GM12864 (cell line): ENCODE measurements around the gene TEC.

Experiments used
- DNase-seq: peaks from one replicate; pipeline ENCODE4 v3.0.0-alpha.2; 2011; ENCODE audit warnings: low read depth
- H3K4me3 ChIP-seq: 2 replicates; pipeline ENCODE4 v1.5.1; 2011; ENCODE audit warnings: mild to moderate bottlenecking, low read depth, low read length, control low read depth
- CTCF ChIP-seq: IDR thresholded peaks from 2 replicates; pipeline ENCODE4 v1.5.1; 2011; ENCODE audit warnings: low read depth, mild to moderate bottlenecking, moderate library complexity, low read length, control low read depth, inconsistent platforms; ENCODE audit errors: missing control alignments

The TEC gene

GRCh38 chr4:48163746-48164145 is 105.9 kb downstream of the TEC start:
- no peak overlapping the region for H3K4me3 ChIP-seq
- no peak for TF ChIP-seq CTCF
- no peak for DNase-seq

- DNase-seq: no peak
- TF ChIP-seq CTCF: no peak
- H3K4me3 ChIP-seq: no peak overlapping the region
Measured at GRCh38 chr4:48162162-48162561, 107.5 kb downstream of the TEC start.

- no peak overlapping the region for H3K4me3 ChIP-seq
- DNase-seq: no peak
- no peak for TF ChIP-seq CTCF
Measured at GRCh38 chr4:48157271-48157670, 112.4 kb downstream of the TEC start.

- TF ChIP-seq CTCF: no peak
- H3K4me3 ChIP-seq: no peak overlapping the region
- DNase-seq: no peak
Measured at GRCh38 chr4:48156423-48156822, 113.2 kb downstream of the TEC start.

- DNase-seq: no peak
- no peak overlapping the region for H3K4me3 ChIP-seq
- no peak for TF ChIP-seq CTCF
Measured at GRCh38 chr4:48153791-48154550, 115.7 kb downstream of the TEC start.

GRCh38 chr4:48152259-48152658 is 117.4 kb downstream of the TEC start:
- TF ChIP-seq CTCF: no peak
- no peak overlapping the region for H3K4me3 ChIP-seq
- DNase-seq: no peak

- DNase-seq: no peak
- no peak overlapping the region for H3K4me3 ChIP-seq
- TF ChIP-seq CTCF: no peak
Measured at GRCh38 chr4:48149827-48150370, 119.7 kb downstream of the TEC start.
